SK-N-MC (cell line): Measurements from ENCODE around the gene TEAD1.

ENCODE experiments used
- EZH2 ChIP-seq: fragments of 200-600 bp; sonication (generic); IDR thresholded peaks from one replicate; pipeline ENCODE4 v1.6.1; 2017; ENCODE audit warnings: antibody characterized with exemption
- FOXP2 ChIP-seq: optimal IDR thresholded peaks from 2 replicates; pipeline ENCODE3; 2011; ENCODE audit warnings: mild to moderate bottlenecking, moderate library complexity; ENCODE audit not compliant: insufficient read depth; ENCODE audit errors: extremely low read length, control extremely low read depth
- POLR2AphosphoS5 ChIP-seq: IDR thresholded peaks from 2 replicates; pipeline ENCODE4 v1.6.1; 2012; ENCODE audit warnings: mild to moderate bottlenecking, low read depth, low read length, borderline replicate concordance

GRCh38 chr11:12924650-12925049, 250.4 kb downstream of the TEAD1 start:
- TF ChIP-seq EZH2 = no peak
- no peak for TF ChIP-seq POLR2AphosphoS5
- TF ChIP-seq FOXP2 = no peak
